Hepatocyte (in vitro differentiated cells): ENCODE measurements around the gene EIF3K.

Experiments
- EZH2 ChIP-seq: fragments of 200-600 bp; sonication (generic); IDR thresholded peaks from 2 replicates; pipeline ENCODE4 v1.6.1; 2016; ENCODE audit warnings: antibody characterized with exemption, mild to moderate bottlenecking, borderline replicate concordance
- TF ChIP-seq, protein P1 (sequence below): fragments of 200-600 bp; sonication (generic); IDR thresholded peaks from 2 replicates; pipeline ENCODE4 v1.5.1; 2016; ENCODE audit warnings: antibody characterized with exemption, mild to moderate bottlenecking; ENCODE audit not compliant: poor library complexity

DNA sequence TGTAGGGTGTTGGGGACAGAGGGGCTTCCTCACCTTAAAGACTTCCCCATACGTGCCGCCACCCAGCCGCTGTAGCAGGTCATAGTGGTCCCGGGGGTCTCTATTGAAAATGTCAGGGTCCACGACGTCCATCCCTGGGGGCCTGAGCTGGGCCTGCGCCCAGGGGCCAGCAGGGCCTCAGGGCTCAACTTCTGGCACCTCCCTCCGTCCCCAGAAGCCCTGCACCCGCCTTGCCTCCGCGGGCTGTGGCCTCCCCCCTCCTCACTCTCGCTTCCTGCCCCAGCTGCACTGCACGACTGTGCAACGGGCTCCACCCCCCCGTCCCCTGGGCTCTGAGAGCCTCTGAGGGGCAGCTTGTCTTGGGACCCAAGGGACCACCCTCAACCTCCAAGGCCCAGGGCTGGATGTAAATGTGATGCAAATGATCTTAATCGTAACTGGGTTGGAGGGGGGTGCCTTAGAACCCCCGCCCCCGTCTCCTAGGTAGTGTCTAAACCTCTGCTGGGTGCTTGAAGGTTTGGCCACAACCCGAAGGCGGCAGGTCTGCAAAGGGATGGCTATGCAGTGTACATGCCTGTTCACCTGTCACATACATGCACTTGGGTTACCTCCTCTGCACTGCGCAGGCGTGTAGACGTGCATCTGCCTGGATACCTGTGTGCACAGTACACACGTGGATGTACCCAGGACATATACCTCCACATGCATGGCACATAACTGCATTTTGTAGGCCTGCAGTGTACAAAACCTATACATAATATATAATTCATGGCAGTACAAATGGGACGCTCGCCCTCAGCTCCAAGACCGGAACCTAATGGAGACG, 1.0 kb upstream of the EIF3K start, which contains the start of gene MAP4K1:
- TF ChIP-seq, protein P1, sequence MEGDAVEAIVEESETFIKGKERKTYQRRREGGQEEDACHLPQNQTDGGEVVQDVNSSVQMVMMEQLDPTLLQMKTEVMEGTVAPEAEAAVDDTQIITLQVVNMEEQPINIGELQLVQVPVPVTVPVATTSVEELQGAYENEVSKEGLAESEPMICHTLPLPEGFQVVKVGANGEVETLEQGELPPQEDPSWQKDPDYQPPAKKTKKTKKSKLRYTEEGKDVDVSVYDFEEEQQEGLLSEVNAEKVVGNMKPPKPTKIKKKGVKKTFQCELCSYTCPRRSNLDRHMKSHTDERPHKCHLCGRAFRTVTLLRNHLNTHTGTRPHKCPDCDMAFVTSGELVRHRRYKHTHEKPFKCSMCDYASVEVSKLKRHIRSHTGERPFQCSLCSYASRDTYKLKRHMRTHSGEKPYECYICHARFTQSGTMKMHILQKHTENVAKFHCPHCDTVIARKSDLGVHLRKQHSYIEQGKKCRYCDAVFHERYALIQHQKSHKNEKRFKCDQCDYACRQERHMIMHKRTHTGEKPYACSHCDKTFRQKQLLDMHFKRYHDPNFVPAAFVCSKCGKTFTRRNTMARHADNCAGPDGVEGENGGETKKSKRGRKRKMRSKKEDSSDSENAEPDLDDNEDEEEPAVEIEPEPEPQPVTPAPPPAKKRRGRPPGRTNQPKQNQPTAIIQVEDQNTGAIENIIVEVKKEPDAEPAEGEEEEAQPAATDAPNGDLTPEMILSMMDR, result no peak
- TF ChIP-seq EZH2, result no peak
